GM18520 (cell line): ENCODE results near the gene VSX2.

Source experiments
- ATAC-seq: cut with Tn5 transposase; IDR thresholded peaks from one replicate; pipeline ENCODE4 v1.9.1; 2021; ENCODE audit not compliant: unreplicated experiment

VSX2 gene

DNA sequence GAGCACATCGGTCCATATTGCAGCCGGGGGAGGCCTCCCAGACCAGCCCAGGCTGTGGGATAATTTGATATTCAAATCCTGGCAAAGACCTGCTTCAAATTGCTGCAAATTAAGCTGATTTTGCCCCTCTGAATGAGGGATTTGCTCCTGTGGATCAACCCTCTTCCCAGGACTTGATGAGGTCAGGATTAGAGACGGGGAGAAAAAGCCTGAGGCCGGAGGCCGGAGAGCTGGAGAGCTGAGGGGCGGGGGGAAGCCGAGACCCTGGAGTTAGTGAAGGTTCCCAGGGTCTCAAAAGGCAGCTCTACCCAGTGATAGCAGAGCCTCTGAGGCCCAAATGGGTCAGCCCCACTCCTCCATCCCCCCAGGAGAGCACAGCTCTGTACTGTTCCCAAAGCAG lies 17.5 kb upstream of the VSX2 start:
- ATAC-seq: no peak

DNA sequence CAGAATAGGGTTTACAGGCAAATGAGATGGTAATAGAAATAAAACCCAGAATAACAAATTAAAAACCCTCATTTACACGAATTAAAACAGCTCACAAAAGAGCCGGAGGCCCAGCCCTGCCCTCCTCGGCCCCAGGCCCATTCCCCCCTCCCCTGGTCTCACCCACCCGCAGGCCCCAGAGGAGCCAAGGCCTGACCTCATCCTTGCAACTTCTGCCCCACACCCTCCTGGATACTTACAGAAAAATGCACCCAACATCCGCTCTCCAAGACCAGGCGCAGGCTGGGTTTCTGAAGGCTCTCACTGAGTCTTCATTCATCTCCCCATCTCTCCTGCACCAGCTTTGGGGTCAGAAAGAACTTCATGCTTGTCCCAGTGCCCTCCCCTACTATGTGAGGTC lies 16.2 kb upstream of the VSX2 start:
- ATAC-seq: no peak

DNA sequence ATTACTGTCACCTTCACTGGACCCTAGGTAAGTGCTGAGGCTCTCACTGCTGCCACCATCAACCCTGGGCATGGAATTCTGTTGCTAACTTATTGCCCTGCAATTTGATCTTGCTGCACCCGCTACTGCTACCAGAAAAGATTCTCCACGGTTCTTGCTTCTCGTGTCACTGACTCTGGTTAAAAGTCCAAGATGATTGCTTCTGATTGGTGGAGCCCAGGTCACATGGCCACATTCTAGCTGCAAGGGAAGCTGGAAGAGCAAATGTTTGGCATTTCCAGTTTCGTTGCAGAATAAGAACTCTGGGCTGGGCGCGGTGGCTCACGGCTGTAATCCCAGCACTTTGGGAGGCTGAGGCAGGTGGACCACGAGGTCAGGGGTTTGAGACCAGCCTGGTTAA lies 7.5 kb upstream of the VSX2 start:
- no peak for ATAC-seq

DNA sequence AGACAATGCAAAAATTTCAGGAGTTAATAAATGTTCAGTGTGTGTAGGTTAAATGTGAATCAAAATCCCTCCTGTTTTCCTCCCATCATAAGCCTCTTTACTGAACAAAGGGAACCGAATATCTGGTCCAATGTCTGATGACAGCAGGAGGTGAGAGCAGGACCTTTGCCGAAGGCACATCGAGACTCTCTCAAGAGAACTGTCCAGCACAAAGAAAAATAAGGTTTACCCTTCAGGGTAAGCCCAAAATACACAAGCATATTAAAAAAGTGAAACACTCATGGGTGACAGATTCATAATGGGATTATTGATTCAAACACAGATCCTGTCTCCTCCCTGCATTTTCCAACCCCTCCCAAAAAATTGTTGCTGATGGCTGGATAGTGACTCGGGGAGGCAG lies 4.2 kb upstream of the VSX2 start:
- no peak for ATAC-seq

DNA sequence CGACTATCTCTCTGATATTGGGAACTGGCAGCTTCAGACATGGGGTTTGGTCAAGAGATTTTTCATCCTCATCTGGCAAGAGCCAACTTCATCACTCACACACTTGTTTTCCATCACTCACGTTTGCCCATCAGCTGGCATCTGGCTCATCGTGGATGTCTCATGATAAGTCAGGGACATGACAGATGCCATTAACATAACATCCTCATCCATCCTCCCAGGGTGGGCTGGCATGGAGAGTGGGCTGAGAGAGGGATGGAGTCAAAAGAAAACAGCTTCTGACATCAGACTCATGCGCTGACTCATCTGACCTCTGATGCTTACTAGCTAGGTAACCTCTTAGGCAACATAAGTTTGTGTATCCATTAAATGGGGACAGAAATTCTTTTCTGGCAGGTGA lies 1.8 kb upstream of the VSX2 start:
- ATAC-seq: no peak

DNA sequence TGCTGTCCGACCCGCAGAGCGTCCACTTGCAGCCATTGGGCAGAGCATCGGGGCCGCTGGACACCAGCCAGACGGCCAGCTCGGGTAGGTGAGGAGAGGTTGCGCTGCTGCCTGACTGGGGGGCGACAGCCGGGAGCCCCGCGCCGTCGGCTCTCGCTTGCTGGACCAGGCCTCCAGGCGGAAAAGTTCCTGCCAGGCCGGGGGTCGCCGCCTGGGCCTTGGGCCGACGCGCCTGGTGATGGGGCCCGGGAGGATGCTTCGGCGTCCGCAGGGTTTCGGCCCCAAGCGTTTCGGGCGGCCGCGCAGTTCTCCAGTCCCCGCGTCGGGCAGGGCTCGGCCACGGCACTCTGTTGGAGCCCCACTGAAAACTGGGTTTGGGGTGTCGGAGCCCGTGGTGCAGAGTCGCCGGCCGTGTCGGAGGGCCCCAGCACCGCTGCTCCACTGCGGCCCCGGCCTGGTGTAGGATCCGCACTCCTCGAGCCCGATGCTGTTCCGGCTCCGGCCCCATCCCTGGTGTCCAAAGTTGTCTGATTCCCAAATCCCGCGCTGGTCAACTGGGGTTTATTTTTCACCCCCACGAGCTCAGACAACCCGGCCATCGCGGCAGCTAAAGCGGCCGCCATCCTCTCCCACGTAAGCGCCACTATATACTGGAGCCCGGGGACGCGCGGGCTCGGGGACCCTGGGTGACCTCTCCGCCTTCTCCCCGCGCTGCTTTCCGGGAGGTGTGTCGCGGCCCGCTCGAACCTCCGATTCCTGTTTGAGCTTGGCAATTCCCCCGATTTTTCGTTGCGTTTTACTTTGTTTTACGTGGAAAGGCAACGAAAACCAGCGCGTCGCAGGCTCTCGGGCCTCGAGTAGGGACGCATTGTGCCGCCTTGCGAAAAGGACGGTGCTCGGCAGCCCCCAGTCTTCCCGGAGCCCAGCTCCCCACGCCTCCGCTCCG lies 872 bp downstream of the VSX2 start:
- no peak for ATAC-seq

DNA sequence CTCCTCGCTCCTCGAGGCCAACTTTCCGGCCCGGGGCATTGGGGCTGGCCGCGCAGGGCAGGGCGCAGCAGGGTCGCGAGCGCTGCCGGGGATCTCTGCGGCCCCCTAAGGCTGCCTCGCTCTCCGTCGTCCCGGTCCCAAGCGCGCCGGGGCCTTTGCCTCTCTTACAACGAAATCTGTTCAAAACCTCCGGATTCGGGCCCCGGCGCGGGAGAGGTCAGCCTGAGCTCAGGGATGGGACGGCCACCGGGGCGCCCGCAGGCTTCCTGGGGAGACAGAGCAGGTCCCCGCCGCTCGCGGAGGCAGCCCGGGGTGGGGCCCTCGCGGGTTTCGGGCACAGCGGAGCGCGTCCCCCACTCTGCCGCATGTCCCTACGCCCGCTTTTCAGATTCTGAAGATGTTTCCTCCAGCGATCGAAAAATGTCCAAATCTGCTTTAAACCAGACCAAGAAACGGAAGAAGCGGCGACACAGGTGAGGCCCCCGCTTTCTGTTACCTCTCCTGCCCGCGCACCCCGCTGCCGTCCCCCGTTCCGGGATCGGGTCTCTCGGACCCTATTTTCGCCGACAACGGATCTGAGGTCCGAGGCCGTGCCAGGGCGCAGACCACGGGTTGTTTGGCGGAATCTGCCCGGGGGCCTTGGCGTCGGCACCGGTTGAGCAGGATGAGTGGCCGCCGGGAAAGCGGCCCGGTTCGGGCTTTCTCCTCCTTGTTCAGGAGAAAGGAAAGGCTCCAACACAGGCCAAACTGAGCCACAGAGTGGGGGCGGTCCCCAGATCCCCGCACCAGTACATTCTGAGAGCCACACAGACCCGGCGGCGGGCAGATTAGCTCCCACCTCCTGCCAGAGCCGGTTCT lies 1.8 kb downstream of the VSX2 start:
- ATAC-seq: no peak

DNA sequence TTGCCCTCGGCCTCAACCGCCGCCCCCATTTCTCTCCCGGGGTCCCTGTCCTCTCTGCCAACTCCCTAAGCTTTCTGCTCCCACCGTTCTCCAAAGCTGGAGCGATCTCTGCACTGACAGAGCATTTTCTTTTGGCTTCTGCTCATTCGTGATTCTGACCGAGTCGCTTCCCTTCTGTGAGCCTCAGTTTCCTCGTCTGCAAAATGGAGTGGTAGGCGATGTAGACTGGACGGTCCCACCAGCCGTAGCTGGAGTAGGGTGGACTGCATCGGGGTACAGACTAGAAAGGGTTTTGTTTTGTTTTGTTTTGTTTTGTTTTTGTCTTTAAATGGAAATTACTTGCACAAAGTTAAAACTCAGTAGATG lies 2.4 kb downstream of the VSX2 start:
- no peak for ATAC-seq

DNA sequence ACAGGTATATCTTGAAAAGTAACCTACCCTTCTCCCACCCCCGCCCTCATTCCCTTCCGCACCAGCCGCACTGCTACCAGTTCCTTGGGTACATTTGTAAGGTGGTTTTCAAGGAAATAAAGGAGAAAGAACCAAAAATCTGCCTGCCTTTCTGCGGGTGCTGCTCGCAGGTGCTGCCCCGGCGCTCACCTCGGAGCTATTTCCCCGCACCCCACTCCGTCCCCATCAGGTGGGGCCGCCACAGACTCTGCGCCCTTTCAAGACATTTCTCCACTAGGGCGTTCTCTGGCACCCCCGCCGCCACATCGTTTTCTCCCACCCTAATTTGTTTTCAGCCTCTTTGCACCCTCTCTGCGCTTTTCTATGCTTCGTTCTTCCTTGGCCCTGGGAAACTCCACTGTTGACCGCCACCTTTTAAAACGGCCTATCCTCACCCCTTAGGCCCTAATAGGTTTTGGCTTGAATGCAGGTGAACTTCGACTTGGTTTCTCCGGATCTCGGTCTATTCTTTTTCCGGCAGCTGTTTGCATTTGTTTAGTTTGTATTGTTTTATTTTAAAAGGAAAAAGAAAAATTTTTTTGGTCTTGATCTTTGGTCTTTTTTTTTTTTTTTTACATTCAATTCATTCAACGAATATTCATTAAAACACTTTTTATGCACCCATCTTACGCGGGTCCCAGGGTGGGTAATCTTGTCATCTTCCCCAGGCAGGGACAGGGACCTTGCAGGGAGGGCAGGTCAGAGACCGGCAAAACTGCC lies 3.0 kb downstream of the VSX2 start:
- no peak for ATAC-seq

DNA sequence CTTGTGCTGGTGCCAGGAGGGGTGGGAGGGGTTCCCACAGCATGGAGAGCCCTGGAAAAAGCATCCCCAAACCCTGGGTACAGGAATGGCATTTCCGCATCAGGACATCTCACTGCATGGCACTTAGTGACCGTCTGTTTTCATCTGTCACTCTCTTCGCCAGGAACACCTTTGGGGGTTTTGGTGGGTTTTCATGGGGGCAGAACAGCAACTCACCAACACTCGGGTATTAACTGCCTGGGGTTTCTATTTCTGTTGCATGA lies 3.5 kb downstream of the VSX2 start:
- ATAC-seq: no peak

DNA sequence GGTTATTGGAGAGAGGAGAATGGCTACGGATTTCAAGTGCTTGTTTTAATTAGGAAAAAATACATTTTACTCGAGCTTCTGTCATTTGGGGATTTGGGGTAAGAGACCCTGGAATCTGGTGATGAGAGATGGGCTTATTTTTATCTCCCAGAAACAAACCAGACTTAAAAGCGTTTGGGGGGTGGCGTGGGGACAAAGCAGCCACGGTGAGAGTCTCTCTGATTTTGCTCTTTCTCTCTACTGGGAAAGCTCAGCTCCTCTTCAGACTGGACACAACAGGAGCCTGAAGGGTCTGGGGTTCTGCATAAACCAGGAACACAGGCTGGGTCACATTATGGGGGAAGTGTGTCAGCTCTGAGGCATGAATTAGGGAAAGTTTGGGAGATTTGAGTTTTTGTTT lies 3.8 kb downstream of the VSX2 start:
- ATAC-seq: no peak

DNA sequence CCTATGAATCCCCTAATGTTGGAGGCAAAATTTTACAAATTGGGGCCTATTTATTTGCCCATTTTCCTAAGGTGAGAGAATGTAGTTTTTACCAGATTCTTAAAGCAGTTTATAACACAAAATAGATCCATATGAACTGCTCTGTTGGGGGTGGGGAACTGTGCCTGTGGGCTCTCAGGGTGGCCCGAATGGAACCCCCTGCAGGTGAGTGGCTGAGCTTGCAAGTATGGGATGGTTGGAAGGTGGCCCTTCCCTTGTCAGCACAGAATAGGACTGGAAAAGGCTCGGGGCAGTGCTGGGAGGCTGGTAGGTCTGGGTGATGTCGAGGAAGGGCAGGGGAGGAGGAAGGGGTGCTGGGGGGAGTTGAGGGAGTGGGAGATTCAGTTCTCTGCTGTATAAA lies 4.9 kb downstream of the VSX2 start:
- ATAC-seq: no peak

DNA sequence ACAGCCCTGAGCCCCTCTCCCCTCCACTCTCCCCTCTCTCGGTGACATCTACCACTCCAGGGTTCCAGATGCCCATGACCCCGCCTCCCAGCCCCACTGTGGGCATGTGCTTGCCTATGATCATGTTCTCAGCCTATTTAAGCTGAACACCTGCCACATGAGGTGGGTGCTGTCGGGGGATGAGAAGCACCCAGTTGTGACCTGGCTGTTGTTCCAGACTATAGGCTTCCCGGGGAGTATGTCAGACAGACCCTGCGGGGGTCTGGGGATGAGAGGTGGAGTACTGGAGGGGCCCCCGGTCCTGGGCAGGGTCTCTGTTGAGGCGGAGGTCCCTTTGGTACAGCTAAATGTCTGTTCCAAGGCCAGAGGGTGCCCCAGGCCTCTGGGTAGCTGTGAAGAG lies 6.0 kb downstream of the VSX2 start:
- ATAC-seq: no peak

DNA sequence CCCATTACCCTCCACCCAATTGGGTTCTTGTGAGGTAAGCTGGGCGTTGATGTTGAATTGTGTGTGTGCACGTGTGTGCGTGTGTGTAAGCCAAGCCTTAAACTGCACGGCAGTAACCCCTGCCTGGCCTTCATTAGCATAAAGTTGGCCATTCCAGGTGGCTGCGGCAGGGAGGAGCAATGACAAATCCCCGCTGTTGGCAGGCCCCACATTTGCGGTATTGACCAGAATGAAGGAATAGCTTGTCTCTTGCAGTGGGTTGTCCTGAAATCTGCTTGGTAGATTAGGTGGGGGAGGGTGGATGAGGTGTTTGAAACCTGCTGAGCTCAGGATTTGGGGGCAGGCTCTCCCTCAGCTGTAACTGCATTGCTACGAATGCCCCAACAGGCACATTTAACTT lies 7.3 kb downstream of the VSX2 start:
- ATAC-seq: no peak

DNA sequence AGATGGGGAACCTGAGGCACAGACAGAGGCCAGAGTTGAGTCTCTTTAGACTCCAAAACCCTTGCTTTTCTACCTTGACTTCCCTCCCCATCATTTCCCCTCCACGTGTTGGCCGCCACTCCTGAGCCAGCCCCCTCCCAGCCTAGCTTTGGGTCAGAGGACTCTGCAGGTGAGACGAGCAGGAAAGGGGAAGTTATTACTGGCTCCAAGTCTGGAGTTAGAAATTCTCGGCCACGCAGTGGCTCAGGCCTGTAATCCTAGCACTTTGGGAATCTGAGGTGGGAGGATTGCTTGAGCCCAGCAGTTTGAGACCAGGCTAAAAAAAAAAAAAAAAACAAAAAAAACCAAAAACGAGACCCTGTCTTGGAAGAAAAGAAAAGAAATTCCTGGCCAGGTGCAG lies 8.8 kb downstream of the VSX2 start:
- no peak for ATAC-seq

DNA sequence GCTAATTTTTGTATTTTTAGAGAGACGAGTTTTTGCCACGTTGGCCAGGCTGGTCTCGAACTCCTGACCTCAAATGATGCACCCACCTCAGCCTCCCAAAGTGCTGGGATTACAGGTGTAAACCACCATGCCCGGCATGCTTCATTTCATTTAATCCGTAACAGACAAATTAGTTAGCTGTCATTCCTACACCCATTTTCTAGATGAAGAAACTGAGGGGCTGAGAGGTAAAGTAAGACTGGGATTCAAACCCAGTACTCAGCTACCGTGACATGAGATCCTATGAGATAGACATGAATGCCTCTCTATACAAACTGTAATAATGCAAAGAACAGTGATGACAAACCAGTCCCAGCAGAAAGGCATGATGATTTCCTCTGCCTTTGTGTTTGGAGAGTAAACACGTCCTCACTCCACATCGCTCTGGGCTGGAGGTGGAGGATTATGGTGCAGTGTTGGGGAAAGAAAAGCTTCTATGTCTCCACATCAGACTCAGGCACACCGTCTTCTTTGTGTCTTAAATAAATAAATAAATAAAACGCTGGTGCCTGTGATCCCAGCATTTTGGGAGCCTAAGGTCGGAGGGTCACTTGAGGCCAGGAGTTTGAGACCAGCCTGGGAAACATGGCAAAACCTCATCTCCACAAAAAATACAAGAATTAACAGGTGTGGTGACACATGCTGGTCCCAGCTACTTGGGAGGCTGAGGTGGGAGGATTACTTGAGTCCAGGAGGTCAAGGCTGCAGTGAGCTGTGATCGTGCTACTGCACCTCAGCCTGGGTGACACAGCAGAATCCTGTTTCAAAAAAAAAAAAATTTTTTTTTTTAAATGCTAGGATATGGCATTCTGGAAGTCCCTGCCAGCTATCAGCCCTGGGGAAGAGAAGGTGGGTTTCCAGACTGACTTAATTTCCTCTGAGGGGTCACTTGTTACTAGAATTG lies 10.5 kb downstream of the VSX2 start:
- no peak for ATAC-seq

DNA sequence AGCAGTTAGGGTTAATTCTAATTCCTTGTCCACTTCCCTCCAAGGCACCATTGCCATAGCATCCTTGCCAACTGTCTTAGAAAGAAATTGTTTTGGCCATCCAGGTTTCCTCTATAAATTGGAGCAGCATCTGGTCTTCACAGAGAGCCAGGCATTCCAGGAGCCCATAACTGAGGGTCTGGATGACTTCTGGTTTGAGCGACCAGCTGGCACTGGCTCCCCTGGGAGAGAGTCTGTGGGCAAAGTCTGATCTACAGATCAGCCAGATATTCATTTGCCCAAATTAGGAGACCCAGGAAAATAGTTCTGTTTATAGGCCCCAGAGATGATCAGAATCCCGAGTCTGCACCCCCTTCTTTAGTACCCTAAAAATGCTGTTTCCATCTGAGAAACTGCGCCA lies 16.0 kb downstream of the VSX2 start:
- ATAC-seq: no peak

DNA sequence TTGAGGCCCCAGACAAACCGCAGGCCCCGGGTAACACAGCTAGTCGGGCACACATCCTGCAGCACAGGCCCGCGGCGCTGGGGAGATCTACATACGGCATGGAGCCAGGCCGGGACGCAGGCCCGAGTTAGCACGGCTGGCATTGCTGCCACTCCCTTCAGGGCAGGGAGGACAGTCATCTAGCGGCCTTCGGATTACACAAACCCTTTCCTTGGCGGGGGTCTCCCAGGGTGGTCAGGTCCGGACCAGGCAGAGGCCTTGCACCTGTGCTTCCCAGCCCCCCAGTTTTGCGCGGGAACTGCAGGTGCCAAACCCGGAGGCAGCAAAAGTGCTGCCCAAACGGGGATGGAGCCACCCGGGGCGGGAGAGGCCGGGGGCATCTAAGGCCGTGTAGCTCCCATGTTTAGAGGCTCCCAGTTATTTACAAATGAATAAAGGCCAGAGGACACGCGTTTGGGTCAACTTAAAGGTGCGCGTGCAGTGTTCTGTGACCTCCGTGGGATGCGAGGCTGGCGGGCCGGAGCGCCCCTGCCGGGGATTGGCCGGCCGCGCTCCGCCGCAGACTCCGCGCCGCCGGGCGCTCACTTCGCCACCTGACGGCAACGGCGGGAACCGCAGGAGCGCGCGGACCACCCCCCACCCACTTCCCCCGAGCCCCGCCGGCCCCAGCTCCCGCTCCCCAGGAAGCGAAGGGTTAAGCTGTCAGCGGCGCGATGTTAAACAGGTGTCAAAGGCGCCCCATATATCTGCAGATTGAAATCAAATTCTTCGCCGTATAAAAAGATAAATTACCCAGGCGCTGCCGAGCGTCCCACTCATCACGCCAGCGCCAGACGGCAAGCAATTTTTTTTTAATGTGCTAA lies 18.1 kb downstream of the VSX2 start:
- ATAC-seq: no peak

DNA sequence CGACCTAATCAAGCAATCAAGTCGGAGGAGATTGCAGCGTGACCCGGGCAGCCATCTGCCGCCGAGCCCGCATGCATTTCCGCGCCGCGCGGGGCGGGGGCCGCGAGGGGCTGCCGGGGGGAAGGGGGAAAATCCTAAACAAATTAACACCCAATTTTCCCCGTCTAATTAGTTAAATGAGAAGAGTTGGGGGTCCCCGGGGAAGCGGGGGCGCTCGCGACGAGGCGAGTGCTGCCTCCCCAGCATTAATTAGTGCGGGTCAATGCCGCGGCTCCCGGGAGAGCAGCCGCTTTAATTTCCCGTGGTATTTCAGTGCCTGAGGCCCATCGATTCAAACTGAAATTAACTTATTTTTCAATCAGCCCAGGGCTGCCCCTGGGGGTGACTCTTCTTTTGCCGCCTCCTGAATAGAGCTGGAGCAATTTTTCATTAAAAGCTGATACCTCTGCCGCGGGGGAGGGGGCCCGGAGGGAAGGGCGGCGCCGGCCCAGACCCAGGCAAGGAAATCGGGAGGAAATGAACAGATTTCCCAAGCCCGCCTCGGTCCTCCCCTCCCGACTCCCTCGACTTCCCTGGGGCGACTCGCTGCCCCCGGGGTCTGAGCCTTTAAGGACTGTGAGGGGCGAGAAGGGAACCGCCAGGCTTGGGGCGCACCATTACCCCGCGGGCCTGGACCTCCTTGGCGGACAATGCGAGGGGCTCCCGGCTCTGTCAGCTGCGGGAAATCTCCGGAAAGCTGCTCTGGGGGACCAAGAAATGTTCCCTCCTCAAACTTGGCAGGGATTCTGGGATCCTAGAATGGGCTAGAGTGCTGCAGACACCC lies 18.9 kb downstream of the VSX2 start:
- ATAC-seq: no peak
